Measurements from ENCODE around the gene YAP1. TPM values are rescaled to one million over a fixed set of nuclear protein-coding genes. Genes with fewer than 3 reads are reported as not detected.

Gene YAP1
- total and polyA plus RNA-seq, 5 experiments from 2014 or later = not detected

GRCh38 chr11:102120437-102120973, 10.3 kb downstream of the YAP1 start:
- ATAC-seq = no peak
- Mint-ChIP-seq H3K27me3 (peaks cover 12 to 58% (median 37%) of the 10 kb centered on the region in 5 donors), H3K27ac (no peak overlapping the region), H3K4me1 (peaks cover 0 to 1% (median 0%) of the 10 kb centered on the region in 4 donors), H3K36me3 (peaks cover 0 to 11% (median 3%) of the 10 kb centered on the region in 3 donors), H3K4me3 (no peak overlapping the region), H3K9me3 (peaks cover 0 to 13% (median 2%) of the 10 kb centered on the region in 9 donors)
- POLR2A ChIA-PET = no interaction called here
- DNase-seq = no peak

GRCh38 chr11:102121329-102121728, 11.1 kb downstream of the YAP1 start:
- peaks cover 7 to 54% (median 36%) of the 10 kb centered on the region in 5 donors for H3K27me3 Mint-ChIP-seq
- peaks cover 0 to 1% (median 0%) of the 10 kb centered on the region in 4 donors for H3K4me1 Mint-ChIP-seq
- no peak overlapping the region for H3K4me3 Mint-ChIP-seq
- POLR2A ChIA-PET = no interaction called here
- DNase-seq (no peak), ATAC-seq (no peak)
- peaks cover 0 to 14% (median 3%) of the 10 kb centered on the region in 9 donors for H3K9me3 Mint-ChIP-seq
- no peak overlapping the region for H3K27ac Mint-ChIP-seq
- H3K36me3 Mint-ChIP-seq = peaks cover 0 to 12% (median 3%) of the 10 kb centered on the region in 3 donors

- DNase-seq (no peak), ATAC-seq (no peak)
- peaks cover 0 to 2% (median 0%) of the 10 kb centered on the region in 9 donors for H3K9me3 Mint-ChIP-seq
- no peaks in the 10 kb centered on the region for H3K36me3 Mint-ChIP-seq
- H3K27ac Mint-ChIP-seq = no peak overlapping the region
- POLR2A ChIA-PET = no interaction called here
- peaks cover 8 to 51% (median 10%) of the 10 kb centered on the region in 5 donors for H3K27me3 Mint-ChIP-seq
- H3K4me3 Mint-ChIP-seq = no peak overlapping the region
- no peaks in the 10 kb centered on the region for H3K4me1 Mint-ChIP-seq
Observed at GRCh38 chr11:102134597-102134996, 24.4 kb downstream of the YAP1 start.

GRCh38 chr11:102135256-102135655, 25.0 kb downstream of the YAP1 start:
- peaks cover 5 to 51% (median 10%) of the 10 kb centered on the region in 5 donors for H3K27me3 Mint-ChIP-seq
- H3K4me1 Mint-ChIP-seq = no peaks in the 10 kb centered on the region
- no peak overlapping the region for H3K4me3 Mint-ChIP-seq
- ATAC-seq (no peak), DNase-seq (no peak)
- POLR2A ChIA-PET = no interaction called here
- H3K36me3 Mint-ChIP-seq = no peaks in the 10 kb centered on the region
- H3K27ac Mint-ChIP-seq = no peak overlapping the region
- H3K9me3 Mint-ChIP-seq = peaks cover 0 to 2% (median 0%) of the 10 kb centered on the region in 9 donors

GRCh38 chr11:102138223-102138622, 28.0 kb downstream of the YAP1 start:
- POLR2A ChIA-PET = no interaction called here
- H3K36me3 Mint-ChIP-seq = no peaks in the 10 kb centered on the region
- peaks cover 0 to 2% (median 0%) of the 10 kb centered on the region in 9 donors for H3K9me3 Mint-ChIP-seq
- H3K4me1 Mint-ChIP-seq = no peaks in the 10 kb centered on the region
- ATAC-seq = no peak
- no peak overlapping the region for H3K4me3 Mint-ChIP-seq
- no peak overlapping the region for H3K27ac Mint-ChIP-seq
- DNase-seq = no peak
- H3K27me3 Mint-ChIP-seq = peaks cover 8 to 37% (median 10%) of the 10 kb centered on the region in 5 donors

- Mint-ChIP-seq H3K36me3 (no peaks in the 10 kb centered on the region), H3K27me3 (peaks cover 8 to 34% (median 9%) of the 10 kb centered on the region in 5 donors), H3K4me1 (no peaks in the 10 kb centered on the region), H3K9me3 (peaks cover 0 to 2% (median 0%) of the 10 kb centered on the region in 9 donors), H3K27ac (no peak overlapping the region), H3K4me3 (no peak overlapping the region)
- ATAC-seq (no peak), DNase-seq (no peak)
- POLR2A ChIA-PET = no interaction called here
Observed at GRCh38 chr11:102138670-102139069, 28.4 kb downstream of the YAP1 start.

GRCh38 chr11:102139081-102139498, 28.8 kb downstream of the YAP1 start:
- peaks cover 4 to 30% (median 10%) of the 10 kb centered on the region in 5 donors for H3K27me3 Mint-ChIP-seq
- H3K9me3 Mint-ChIP-seq = peaks cover 0 to 2% (median 0%) of the 10 kb centered on the region in 9 donors
- POLR2A ChIA-PET = no interaction called here
- no peak for DNase-seq
- H3K4me3 Mint-ChIP-seq = no peak overlapping the region
- H3K36me3 Mint-ChIP-seq = no peaks in the 10 kb centered on the region
- no peak for ATAC-seq
- no peaks in the 10 kb centered on the region for H3K4me1 Mint-ChIP-seq
- no peak overlapping the region for H3K27ac Mint-ChIP-seq

GRCh38 chr11:102142333-102142732, 32.1 kb downstream of the YAP1 start:
- H3K36me3 Mint-ChIP-seq = no peaks in the 10 kb centered on the region
- DNase-seq (no peak), ATAC-seq (no peak)
- peaks cover 0 to 1% (median 0%) of the 10 kb centered on the region in 9 donors for H3K9me3 Mint-ChIP-seq
- H3K4me1 Mint-ChIP-seq = no peaks in the 10 kb centered on the region
- H3K27me3 Mint-ChIP-seq = peaks cover 9 to 33% (median 16%) of the 10 kb centered on the region in 5 donors
- peak overlapping the region in 1 of 10 donors; percentile 31 for H3K27ac Mint-ChIP-seq
- H3K4me3 Mint-ChIP-seq = no peak overlapping the region
- POLR2A ChIA-PET = no interaction called here

- Mint-ChIP-seq H3K36me3 (no peaks in the 10 kb centered on the region), H3K4me1 (no peaks in the 10 kb centered on the region), H3K4me3 (no peak overlapping the region), H3K27ac (no peak overlapping the region), H3K9me3 (peaks cover 0 to 1% (median 0%) of the 10 kb centered on the region in 9 donors), H3K27me3 (peaks cover 8 to 30% (median 12%) of the 10 kb centered on the region in 5 donors)
- no peak for ATAC-seq
- POLR2A ChIA-PET = no interaction called here
- DNase-seq = no peak
Observed at GRCh38 chr11:102143867-102144266, 33.6 kb downstream of the YAP1 start.

- peaks cover 8 to 38% (median 15%) of the 10 kb centered on the region in 5 donors for H3K27me3 Mint-ChIP-seq
- H3K36me3 Mint-ChIP-seq = no peaks in the 10 kb centered on the region
- H3K4me3 Mint-ChIP-seq = no peak overlapping the region
- no peaks in the 10 kb centered on the region for H3K4me1 Mint-ChIP-seq
- no peak for ATAC-seq
- peaks cover 0 to 1% (median 0%) of the 10 kb centered on the region in 9 donors for H3K9me3 Mint-ChIP-seq
- no peak overlapping the region for H3K27ac Mint-ChIP-seq
- POLR2A ChIA-PET = no interaction called here
- no peak for DNase-seq
Observed at GRCh38 chr11:102144357-102145355, 34.4 kb downstream of the YAP1 start.

GRCh38 chr11:102147015-102147414, 36.8 kb downstream of the YAP1 start:
- POLR2A ChIA-PET = no interaction called here
- no peak for ATAC-seq
- peaks cover 15 to 38% (median 22%) of the 10 kb centered on the region in 5 donors for H3K27me3 Mint-ChIP-seq

GRCh38 chr11:102147632-102148031, 37.4 kb downstream of the YAP1 start:
- H3K9me3 Mint-ChIP-seq = peaks cover 0 to 1% (median 0%) of the 10 kb centered on the region in 9 donors
- H3K27me3 Mint-ChIP-seq = peaks cover 15 to 38% (median 23%) of the 10 kb centered on the region in 5 donors
- no peak for DNase-seq
- no peak overlapping the region for H3K4me3 Mint-ChIP-seq
- ATAC-seq = no peak
- H3K4me1 Mint-ChIP-seq = no peaks in the 10 kb centered on the region
- POLR2A ChIA-PET = no interaction called here
- H3K36me3 Mint-ChIP-seq = no peaks in the 10 kb centered on the region
- H3K27ac Mint-ChIP-seq = no peak overlapping the region

More at GRCh38 chr11:102147015-102147414, 36.8 kb downstream of the YAP1 start:
- no peaks in the 10 kb centered on the region for H3K4me1 Mint-ChIP-seq
- no peak overlapping the region for H3K27ac Mint-ChIP-seq
- no peak overlapping the region for H3K4me3 Mint-ChIP-seq
- DNase-seq = no peak
- no peaks in the 10 kb centered on the region for H3K36me3 Mint-ChIP-seq
- H3K9me3 Mint-ChIP-seq = peaks cover 0 to 1% (median 0%) of the 10 kb centered on the region in 9 donors

GRCh38 chr11:102148059-102148458, 37.8 kb downstream of the YAP1 start:
- no peaks in the 10 kb centered on the region for H3K36me3 Mint-ChIP-seq
- peak overlapping the region in 1 of 10 donors; percentile 65 for H3K27ac Mint-ChIP-seq
- DNase-seq (no peak), ATAC-seq (no peak)
- no peaks in the 10 kb centered on the region for H3K4me1 Mint-ChIP-seq
- peaks cover 15 to 38% (median 27%) of the 10 kb centered on the region in 5 donors for H3K27me3 Mint-ChIP-seq
- POLR2A ChIA-PET = no interaction called here
- no peak overlapping the region for H3K4me3 Mint-ChIP-seq
- peaks cover 0 to 1% (median 0%) of the 10 kb centered on the region in 9 donors for H3K9me3 Mint-ChIP-seq
